WTC11 (cell line): ENCODE data around the gene RBM28. TPM values are rescaled to one million over a fixed set of nuclear protein-coding genes. Genes with fewer than 3 reads are reported as not detected.
A peak's percentile ranks its signal among the peaks of the same experiment; 100 is the strongest.

Experiments
- ATAC-seq: fragments of 200-7000 bp; cut with Tn5 transposase; 2 replicates; pipeline ENCODE4 v1.10.0; 2021; ENCODE audit warnings: mild to moderate bottlenecking, moderate library complexity
- CTCF ChIA-PET: fragments of 300-600 bp; sonication (Branson Sonifier 250); formaldehyde crosslinking; loops from one replicate; lab custom pipeline; 2021; ENCODE audit warnings: antibody characterized with exemption; lab: Charles Lee
- POLR2A ChIA-PET: fragments of 350-600 bp; sonication (Branson Sonifier 250); formaldehyde crosslinking; loops from one replicate; lab custom pipeline; 2021; ENCODE audit warnings: antibody characterized with exemption; lab: Charles Lee
- DNase-seq: peaks from one replicate; pipeline ENCODE4 v3.0.0; 2021; ENCODE audit warnings: low spot score
- H3K27ac Mint-ChIP-seq: 2 replicates; pipeline ENCODE4 v1.8.0; 2021; ENCODE audit warnings: mixed read lengths
- H3K27me3 Mint-ChIP-seq: 2 replicates; pipeline ENCODE4 v1.8.0; 2021; ENCODE audit warnings: low read depth, mild to moderate bottlenecking, moderate library complexity, mixed read lengths
- H3K36me3 Mint-ChIP-seq: 2 replicates; pipeline ENCODE4 v1.8.0; 2021; ENCODE audit warnings: mixed read lengths
- H3K4me1 Mint-ChIP-seq: 2 replicates; pipeline ENCODE4 v1.8.0; 2022; ENCODE audit warnings: mixed read lengths
- H3K4me3 Mint-ChIP-seq: 2 replicates; pipeline ENCODE4 v1.8.0; 2021; ENCODE audit warnings: mild to moderate bottlenecking, moderate library complexity, mixed read lengths
- H3K9me3 Mint-ChIP-seq: 2 replicates; pipeline ENCODE4 v1.8.0; 2021; ENCODE audit warnings: mixed read lengths
- CREM ChIP-seq: sonication (generic); formaldehyde crosslinking; IDR thresholded peaks from 2 replicates; pipeline ENCODE4 v1.8.1; 2022; ENCODE audit warnings: mild to moderate bottlenecking, missing genetic modification reagents, moderate library complexity
- ELF4 ChIP-seq: sonication (generic); formaldehyde crosslinking; IDR thresholded peaks from 2 replicates; pipeline ENCODE4 v1.8.1; 2022; ENCODE audit warnings: low read depth, mild to moderate bottlenecking, moderate library complexity, missing genetic modification reagents
- ESRRA ChIP-seq: sonication (generic); formaldehyde crosslinking; IDR thresholded peaks from 2 replicates; pipeline ENCODE4 v1.8.1; 2022; ENCODE audit warnings: mild to moderate bottlenecking, missing genetic modification reagents, borderline replicate concordance
- FOXP1 ChIP-seq: sonication (generic); formaldehyde crosslinking; IDR thresholded peaks from 2 replicates; pipeline ENCODE4 v1.8.0; 2022; ENCODE audit warnings: missing genetic modification reagents, mild to moderate bottlenecking, moderate library complexity, borderline replicate concordance
- GABPB1 ChIP-seq: sonication (generic); formaldehyde crosslinking; IDR thresholded peaks from 2 replicates; pipeline ENCODE4 v1.8.1; 2023; ENCODE audit warnings: mild to moderate bottlenecking, missing genetic modification reagents
- IRF2 ChIP-seq: sonication (generic); formaldehyde crosslinking; IDR thresholded peaks from 2 replicates; pipeline ENCODE4 v1.8.0; 2022; ENCODE audit warnings: low read depth, missing genetic modification reagents, borderline replicate concordance
- MYBL2 ChIP-seq: sonication (generic); formaldehyde crosslinking; IDR thresholded peaks from 2 replicates; pipeline ENCODE4 v1.8.1; 2023; ENCODE audit warnings: mild to moderate bottlenecking, moderate library complexity, missing genetic modification reagents
- OVOL2 ChIP-seq: fragments of 250-450 bp; sonication (Bioruptor Pico); IDR thresholded peaks from 2 replicates; pipeline ENCODE4 v1.9.0; 2021; ENCODE audit warnings: mild to moderate bottlenecking, borderline replicate concordance
- RELA ChIP-seq: sonication (generic); formaldehyde crosslinking; IDR thresholded peaks from 2 replicates; pipeline ENCODE4 v1.8.1; 2022; ENCODE audit warnings: missing genetic modification reagents, mild to moderate bottlenecking, borderline replicate concordance
- SMAD3 ChIP-seq: sonication (generic); formaldehyde crosslinking; IDR thresholded peaks from 2 replicates; pipeline ENCODE4 v1.8.0; 2022; ENCODE audit warnings: missing genetic modification reagents, mild to moderate bottlenecking, borderline replicate concordance
- ZBTB21 ChIP-seq: sonication (generic); formaldehyde crosslinking; IDR thresholded peaks from 2 replicates; pipeline ENCODE4 v1.8.1; 2023; ENCODE audit warnings: mild to moderate bottlenecking, missing genetic modification reagents, borderline replicate concordance
- ZNF138 ChIP-seq: sonication (generic); formaldehyde crosslinking; conservative IDR thresholded peaks from 2 replicates; pipeline ENCODE4 v1.8.1; 2022; ENCODE audit warnings: mild to moderate bottlenecking, moderate library complexity, missing genetic modification reagents
- ZNF219 ChIP-seq: sonication (generic); formaldehyde crosslinking; IDR thresholded peaks from 2 replicates; pipeline ENCODE4 v1.8.0; 2023; ENCODE audit warnings: missing genetic modification reagents, mild to moderate bottlenecking, borderline replicate concordance
- ZNF396 ChIP-seq: fragments of 250-450 bp; sonication (Bioruptor Pico); IDR thresholded peaks from 2 replicates; pipeline ENCODE4 v1.8.0; 2021; ENCODE audit warnings: mild to moderate bottlenecking, moderate library complexity, borderline replicate concordance
- ZNF416 ChIP-seq: fragments of 250-450 bp; sonication (Bioruptor Pico); IDR thresholded peaks from 2 replicates; pipeline ENCODE4 v1.9.0; 2021; ENCODE audit warnings: mild to moderate bottlenecking, inconsistent platforms
- ZNF423 ChIP-seq: fragments of 250-450 bp; sonication (Bioruptor Pico); IDR thresholded peaks from 2 replicates; pipeline ENCODE4 v2.1.2; 2022; ENCODE audit warnings: mild to moderate bottlenecking, moderate library complexity
- total RNA-seq: library from RNA; stranded (reverse); gene quantifications from 3 replicates; pipeline ENCODE4 v1.2.3, GENCODE V29; 2021
- TF ChIP-seq, protein P1 (sequence below): sonication (generic); formaldehyde crosslinking; IDR thresholded peaks from 2 replicates; pipeline ENCODE4 v1.8.1; 2023; ENCODE audit warnings: mild to moderate bottlenecking, missing genetic modification reagents

The RBM28 gene
- total RNA-seq, 1 experiment from 2014 or later, result 66.1 TPM

DNA sequence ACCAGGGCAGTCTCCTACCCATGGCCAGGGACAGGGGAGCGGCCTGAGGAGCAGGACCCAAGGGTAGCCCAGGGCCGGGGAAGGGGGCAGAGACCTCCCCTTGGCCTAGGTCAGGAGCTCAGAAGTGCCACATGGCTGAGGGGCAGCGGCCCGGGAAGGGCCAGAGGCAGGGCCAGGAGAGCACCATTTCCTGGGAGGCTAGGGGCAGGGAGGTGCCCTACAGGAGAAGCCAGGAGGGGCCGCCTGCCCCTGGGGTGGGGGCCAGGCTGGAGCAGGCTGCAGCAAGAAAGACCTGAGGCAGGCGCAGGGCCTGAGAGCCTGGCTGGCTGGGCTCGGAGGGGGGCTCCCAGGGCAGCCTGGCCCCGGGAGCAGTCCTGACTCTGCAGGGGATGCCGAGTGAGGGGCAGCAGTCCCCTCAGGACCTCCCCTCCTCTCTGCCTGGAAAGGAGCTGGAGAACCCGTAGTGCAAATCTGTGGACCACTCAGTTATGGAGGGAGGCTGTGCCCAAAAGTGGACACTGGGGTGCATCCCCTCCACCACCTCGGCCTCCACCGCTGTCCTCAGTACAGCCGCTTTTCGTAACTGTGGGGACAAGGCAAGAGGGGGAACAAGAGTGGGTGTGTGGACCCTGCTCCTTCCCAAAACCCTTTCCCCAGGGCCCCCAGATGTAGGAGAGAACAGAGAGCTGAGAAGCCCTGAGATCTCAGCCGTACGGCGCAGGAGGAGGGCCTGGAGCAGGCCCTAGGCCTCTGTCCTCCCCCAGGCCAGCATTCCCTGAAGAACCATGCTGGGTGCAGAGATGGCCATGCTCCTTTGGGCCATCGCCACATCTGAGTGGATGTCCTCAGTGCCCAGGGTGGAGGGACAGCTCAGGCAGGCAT lies 49.0 kb upstream of the RBM28 start (continued):
- no peak for TF ChIP-seq FOXP1 (CRISPR knock-in tag)
- no peak for TF ChIP-seq IRF2 (CRISPR knock-in tag)
- TF ChIP-seq, protein P1, sequence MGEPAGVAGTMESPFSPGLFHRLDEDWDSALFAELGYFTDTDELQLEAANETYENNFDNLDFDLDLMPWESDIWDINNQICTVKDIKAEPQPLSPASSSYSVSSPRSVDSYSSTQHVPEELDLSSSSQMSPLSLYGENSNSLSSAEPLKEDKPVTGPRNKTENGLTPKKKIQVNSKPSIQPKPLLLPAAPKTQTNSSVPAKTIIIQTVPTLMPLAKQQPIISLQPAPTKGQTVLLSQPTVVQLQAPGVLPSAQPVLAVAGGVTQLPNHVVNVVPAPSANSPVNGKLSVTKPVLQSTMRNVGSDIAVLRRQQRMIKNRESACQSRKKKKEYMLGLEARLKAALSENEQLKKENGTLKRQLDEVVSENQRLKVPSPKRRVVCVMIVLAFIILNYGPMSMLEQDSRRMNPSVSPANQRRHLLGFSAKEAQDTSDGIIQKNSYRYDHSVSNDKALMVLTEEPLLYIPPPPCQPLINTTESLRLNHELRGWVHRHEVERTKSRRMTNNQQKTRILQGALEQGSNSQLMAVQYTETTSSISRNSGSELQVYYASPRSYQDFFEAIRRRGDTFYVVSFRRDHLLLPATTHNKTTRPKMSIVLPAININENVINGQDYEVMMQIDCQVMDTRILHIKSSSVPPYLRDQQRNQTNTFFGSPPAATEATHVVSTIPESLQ (CRISPR knock-in tag), result no peak
- TF ChIP-seq RELA (CRISPR knock-in tag), result no peak

DNA sequence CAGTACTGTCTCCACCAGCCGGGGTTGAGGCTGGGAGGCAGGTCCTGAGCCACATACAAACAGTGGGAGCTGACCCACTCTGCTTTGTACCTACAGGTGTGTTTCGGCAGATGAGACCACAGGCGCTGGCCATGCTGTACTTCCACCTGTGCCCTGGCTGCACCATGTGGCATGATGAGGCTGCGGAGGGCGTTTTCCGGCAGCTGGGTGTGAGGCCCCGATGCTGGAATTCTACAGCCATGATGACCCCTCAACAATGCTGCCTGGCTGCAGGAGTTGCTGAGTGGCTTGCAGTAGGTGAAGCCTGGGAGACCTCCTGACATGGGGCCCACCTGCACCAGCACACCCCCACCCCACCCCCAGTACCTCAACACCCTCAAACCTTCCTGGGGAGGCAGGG lies 48.1 kb upstream of the RBM28 start:
- H3K36me3 Mint-ChIP-seq, result no peaks in the 10 kb centered on the region
- TF ChIP-seq ELF4 (CRISPR knock-in tag) (no peak), GABPB1 (CRISPR knock-in tag) (no peak), MYBL2 (CRISPR knock-in tag) (no peak), SMAD3 (CRISPR knock-in tag) (no peak), ZNF219 (CRISPR knock-in tag) (no peak), ESRRA (no peak)
- H3K4me3 Mint-ChIP-seq, result no peak overlapping the region
- ChIA-PET CTCF (interaction anchor here (1.3 to 3.8 kb wide), 3 partner anchors 11 to 68 kb away, joined by 4 to 35 read pairs (median 5); no protein-coding TSS in a partner anchor), POLR2A (no interaction called here)
- peaks cover 13% of the 10 kb centered on the region for H3K4me1 Mint-ChIP-seq
- no peak for ATAC-seq
- no peaks in the 10 kb centered on the region for H3K9me3 Mint-ChIP-seq
- DNase-seq, result no peak
- H3K27ac Mint-ChIP-seq, result no peak overlapping the region
- peaks cover 21% of the 10 kb centered on the region for H3K27me3 Mint-ChIP-seq

DNA sequence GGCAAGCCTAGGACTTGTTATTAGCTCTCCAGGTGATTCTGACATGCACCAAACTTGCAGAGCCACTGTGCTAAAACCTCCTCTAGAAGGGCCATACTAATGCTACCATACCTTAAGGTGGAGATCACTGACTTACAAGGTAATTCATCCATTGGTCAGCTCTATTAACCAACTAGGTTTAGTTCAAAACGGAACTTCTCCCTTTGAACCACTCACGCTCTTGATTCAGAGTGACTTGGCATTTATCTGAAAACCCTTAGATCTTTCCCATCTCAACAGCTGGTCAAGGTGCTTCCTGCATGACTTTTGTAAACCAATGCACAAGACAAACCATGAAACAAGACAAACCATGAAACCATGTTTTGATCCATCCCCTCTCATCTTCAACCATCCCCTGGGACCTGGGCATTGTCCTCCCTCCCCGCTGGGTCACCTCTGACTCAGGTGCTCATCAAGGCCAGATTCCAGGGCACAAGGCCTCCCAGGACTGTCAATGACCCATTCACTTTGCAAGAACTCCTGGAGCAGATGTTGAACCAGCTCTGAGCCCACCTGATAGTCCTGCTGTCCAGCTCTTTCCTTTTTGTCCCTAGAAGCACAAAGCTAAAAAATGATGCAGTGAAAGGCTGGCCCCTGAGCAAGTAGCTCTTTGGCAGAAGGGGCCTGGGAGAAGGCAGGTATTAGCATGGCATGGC lies 47.3 kb upstream of the RBM28 start:
- no peak for TF ChIP-seq ZNF416
- TF ChIP-seq CREM (CRISPR knock-in tag), result no peak
- TF ChIP-seq ZNF138 (CRISPR knock-in tag), result no peak
- no peak for TF ChIP-seq ZBTB21 (CRISPR knock-in tag)
- TF ChIP-seq OVOL2 (CRISPR knock-in tag), result no peak
- TF ChIP-seq, all 79 proteins: peak for 0
- Mint-ChIP-seq H3K36me3 (no peaks in the 10 kb centered on the region), H3K27me3 (peaks cover 25% of the 10 kb centered on the region), H3K4me3 (no peak overlapping the region), H3K27ac (no peak overlapping the region; the same call in 1 of the 2 replicates), H3K4me1 (peaks cover 13% of the 10 kb centered on the region), H3K9me3 (no peaks in the 10 kb centered on the region)
- POLR2A ChIA-PET, result no interaction called here
- ATAC-seq, result no peak
- DNase-seq, result no peak
- CTCF ChIA-PET, result interaction anchor here (1.1 to 3.8 kb wide), 4 partner anchors 10 to 69 kb away, joined by 4 to 35 read pairs (median 5); no protein-coding TSS in a partner anchor

DNA sequence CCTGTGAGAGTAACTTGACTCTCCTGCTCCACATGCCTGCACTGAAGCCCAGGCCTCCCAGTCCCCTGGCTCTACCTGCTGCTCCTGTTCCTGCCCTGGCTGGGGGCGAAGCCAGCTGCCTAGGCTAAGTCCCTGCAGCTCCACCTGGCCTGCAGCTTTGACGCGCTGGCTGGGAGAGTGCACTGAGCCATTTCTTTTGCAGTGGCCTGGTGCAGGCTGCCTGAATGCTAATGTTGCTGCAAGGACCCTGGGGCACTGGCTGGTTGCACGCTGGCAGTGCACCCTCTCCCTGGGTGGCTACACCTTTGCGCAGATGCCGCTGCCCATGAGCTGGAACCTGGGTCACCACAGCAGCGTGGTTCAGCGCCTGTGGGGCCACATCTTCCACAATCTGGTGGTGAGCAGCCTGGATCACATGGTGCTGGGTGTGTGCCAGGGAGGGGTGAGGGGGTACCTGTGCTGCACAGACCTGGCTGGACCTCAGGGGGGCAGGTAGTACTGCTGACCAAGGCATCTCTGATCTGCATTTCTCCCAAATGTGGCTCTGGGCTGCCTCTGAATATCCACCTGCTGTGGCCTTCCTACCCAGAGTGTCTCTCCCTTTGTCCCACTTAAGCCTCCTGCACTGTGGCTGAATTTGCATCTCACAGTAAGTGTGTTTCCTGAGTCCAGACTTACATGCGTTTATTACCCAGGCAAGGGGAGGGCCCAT lies 46.1 kb upstream of the RBM28 start:
- POLR2A ChIA-PET, result no interaction called here

More for the DNA sequence above, 46.1 kb upstream of the RBM28 start:
- H3K9me3 Mint-ChIP-seq, result no peaks in the 10 kb centered on the region
- H3K36me3 Mint-ChIP-seq, result no peaks in the 10 kb centered on the region
- DNase-seq (no peak), ATAC-seq (peak; percentile 39)
- H3K27ac Mint-ChIP-seq, result no peak overlapping the region
- H3K27me3 Mint-ChIP-seq, result peaks cover 25% of the 10 kb centered on the region
- CTCF ChIA-PET, result interaction anchor here (0.7 to 5.8 kb wide), 16 partner anchors 8 to 85 kb away, joined by 3 to 138 read pairs (median 4); partner anchors contain the start of genes IMPDH1 and RBM28
- no peak overlapping the region for H3K4me3 Mint-ChIP-seq
- TF ChIP-seq ZNF396 (no peak), ZNF423 (CRISPR knock-in tag) (0 out of 2 replicates have a peak, but pooled peaks have one; percentile 15)
- peaks cover 13% of the 10 kb centered on the region for H3K4me1 Mint-ChIP-seq
